Adrenal gland (tissue), 5 donors: ENCODE data around the gene RETREG1.

Source experiments
- POLR2A ChIP-seq, 2 donors: fragments of 450-650 bp; IDR thresholded peaks; one replicate each; pipeline ENCODE4 v1.6.1; 2017; ENCODE audit warnings: antibody characterized with exemption in 2 of 2, mild to moderate bottlenecking in 2 of 2, moderate library complexity in 1 of 2
- TF ChIP-seq, protein P1 (sequence below), 6 experiments: fragments of 450-650 bp in 4 of 6; fragments of 200-600 bp in 2 of 6; sonication (generic) in 1 of 6; IDR thresholded peaks; 1 replicate in 5 of 6; 2 replicates in 1 of 6; pipeline versions ENCODE4 v1.5.1 to v1.8.0; 2016 to 2021; ENCODE audit warnings: antibody characterized with exemption in 6 of 6, mild to moderate bottlenecking in 2 of 6, moderate library complexity in 1 of 6
- donor health status: DM: no; HTN: no; CAD: no.

GRCh38 chr5:16557477-16557876 lies 59.3 kb downstream of the RETREG1 start:
- TF ChIP-seq POLR2A (IDR thresholded peaks at IDR 0.05), result no peak
- TF ChIP-seq, protein P1, sequence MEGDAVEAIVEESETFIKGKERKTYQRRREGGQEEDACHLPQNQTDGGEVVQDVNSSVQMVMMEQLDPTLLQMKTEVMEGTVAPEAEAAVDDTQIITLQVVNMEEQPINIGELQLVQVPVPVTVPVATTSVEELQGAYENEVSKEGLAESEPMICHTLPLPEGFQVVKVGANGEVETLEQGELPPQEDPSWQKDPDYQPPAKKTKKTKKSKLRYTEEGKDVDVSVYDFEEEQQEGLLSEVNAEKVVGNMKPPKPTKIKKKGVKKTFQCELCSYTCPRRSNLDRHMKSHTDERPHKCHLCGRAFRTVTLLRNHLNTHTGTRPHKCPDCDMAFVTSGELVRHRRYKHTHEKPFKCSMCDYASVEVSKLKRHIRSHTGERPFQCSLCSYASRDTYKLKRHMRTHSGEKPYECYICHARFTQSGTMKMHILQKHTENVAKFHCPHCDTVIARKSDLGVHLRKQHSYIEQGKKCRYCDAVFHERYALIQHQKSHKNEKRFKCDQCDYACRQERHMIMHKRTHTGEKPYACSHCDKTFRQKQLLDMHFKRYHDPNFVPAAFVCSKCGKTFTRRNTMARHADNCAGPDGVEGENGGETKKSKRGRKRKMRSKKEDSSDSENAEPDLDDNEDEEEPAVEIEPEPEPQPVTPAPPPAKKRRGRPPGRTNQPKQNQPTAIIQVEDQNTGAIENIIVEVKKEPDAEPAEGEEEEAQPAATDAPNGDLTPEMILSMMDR (IDR thresholded peaks at IDR 0.05), result no peak
